ENCODE measurements around the gene SCTR. TPM values are rescaled to one million over a fixed set of nuclear protein-coding genes. Genes with fewer than 3 reads are reported as not detected.

SCTR gene
- total and polyA plus RNA-seq, 2 of the 13 experiments (the other 11 are each of a cell fraction or from before 2014, with no cell fraction given), result not detected

- no peak for TF ChIP-seq ZNF770 (CRISPR knock-in tag; IDR thresholded peaks at IDR 0.05)
- no peak for TF ChIP-seq CCDC6 (CRISPR knock-in tag; IDR thresholded peaks at IDR 0.05)
- no peak for TF ChIP-seq BCL3 (CRISPR knock-in tag; IDR thresholded peaks at IDR 0.05)
- no peak for TF ChIP-seq ZNF282 (IDR thresholded peaks at IDR 0.05; ENCODE audit: partially characterized antibody)
- no peak for TF ChIP-seq KMT2B (CRISPR knock-in tag; IDR thresholded peaks at IDR 0.05)
- no peak for TF ChIP-seq ZNF777 (CRISPR knock-in tag; IDR thresholded peaks at IDR 0.05)
- no peak for TF ChIP-seq NKX3-1 (CRISPR knock-in tag; IDR thresholded peaks at IDR 0.05)
- peak; percentile 56; the same call in 1 of the 2 replicates for TF ChIP-seq MIXL1 (CRISPR knock-in tag; IDR thresholded peaks at IDR 0.05)
- TF ChIP-seq ZNF207 (IDR thresholded peaks at IDR 0.05; ENCODE audit: borderline replicate concordance), result no peak
- TF ChIP-seq KAT8 (CRISPR knock-in tag; IDR thresholded peaks at IDR 0.05), result peak; percentile 47; the same call in 1 of the 2 replicates
- peak; percentile 56; the same call in 1 of the 2 replicates for TF ChIP-seq JUN (CRISPR knock-in tag; IDR thresholded peaks at IDR 0.05)
- TF ChIP-seq FOXK2 (IDR thresholded peaks at IDR 0.05), result no peak
- no peak for TF ChIP-seq NFE2L2 (IDR thresholded peaks at IDR 0.05; ENCODE audit: low read length)
- TF ChIP-seq, protein P1, sequence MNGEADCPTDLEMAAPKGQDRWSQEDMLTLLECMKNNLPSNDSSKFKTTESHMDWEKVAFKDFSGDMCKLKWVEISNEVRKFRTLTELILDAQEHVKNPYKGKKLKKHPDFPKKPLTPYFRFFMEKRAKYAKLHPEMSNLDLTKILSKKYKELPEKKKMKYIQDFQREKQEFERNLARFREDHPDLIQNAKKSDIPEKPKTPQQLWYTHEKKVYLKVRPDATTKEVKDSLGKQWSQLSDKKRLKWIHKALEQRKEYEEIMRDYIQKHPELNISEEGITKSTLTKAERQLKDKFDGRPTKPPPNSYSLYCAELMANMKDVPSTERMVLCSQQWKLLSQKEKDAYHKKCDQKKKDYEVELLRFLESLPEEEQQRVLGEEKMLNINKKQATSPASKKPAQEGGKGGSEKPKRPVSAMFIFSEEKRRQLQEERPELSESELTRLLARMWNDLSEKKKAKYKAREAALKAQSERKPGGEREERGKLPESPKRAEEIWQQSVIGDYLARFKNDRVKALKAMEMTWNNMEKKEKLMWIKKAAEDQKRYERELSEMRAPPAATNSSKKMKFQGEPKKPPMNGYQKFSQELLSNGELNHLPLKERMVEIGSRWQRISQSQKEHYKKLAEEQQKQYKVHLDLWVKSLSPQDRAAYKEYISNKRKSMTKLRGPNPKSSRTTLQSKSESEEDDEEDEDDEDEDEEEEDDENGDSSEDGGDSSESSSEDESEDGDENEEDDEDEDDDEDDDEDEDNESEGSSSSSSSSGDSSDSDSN (CRISPR knock-in tag; IDR thresholded peaks at IDR 0.05), result no peak
- TF ChIP-seq, protein P2, sequence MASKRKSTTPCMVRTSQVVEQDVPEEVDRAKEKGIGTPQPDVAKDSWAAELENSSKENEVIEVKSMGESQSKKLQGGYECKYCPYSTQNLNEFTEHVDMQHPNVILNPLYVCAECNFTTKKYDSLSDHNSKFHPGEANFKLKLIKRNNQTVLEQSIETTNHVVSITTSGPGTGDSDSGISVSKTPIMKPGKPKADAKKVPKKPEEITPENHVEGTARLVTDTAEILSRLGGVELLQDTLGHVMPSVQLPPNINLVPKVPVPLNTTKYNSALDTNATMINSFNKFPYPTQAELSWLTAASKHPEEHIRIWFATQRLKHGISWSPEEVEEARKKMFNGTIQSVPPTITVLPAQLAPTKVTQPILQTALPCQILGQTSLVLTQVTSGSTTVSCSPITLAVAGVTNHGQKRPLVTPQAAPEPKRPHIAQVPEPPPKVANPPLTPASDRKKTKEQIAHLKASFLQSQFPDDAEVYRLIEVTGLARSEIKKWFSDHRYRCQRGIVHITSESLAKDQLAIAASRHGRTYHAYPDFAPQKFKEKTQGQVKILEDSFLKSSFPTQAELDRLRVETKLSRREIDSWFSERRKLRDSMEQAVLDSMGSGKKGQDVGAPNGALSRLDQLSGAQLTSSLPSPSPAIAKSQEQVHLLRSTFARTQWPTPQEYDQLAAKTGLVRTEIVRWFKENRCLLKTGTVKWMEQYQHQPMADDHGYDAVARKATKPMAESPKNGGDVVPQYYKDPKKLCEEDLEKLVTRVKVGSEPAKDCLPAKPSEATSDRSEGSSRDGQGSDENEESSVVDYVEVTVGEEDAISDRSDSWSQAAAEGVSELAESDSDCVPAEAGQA (IDR thresholded peaks at IDR 0.05; ENCODE audit: low read depth), result no peak
- TF ChIP-seq, protein P2 (CRISPR knock-in tag; IDR thresholded peaks at IDR 0.05; ENCODE audit: borderline replicate concordance), result no peak
- TF ChIP-seq, protein P3, sequence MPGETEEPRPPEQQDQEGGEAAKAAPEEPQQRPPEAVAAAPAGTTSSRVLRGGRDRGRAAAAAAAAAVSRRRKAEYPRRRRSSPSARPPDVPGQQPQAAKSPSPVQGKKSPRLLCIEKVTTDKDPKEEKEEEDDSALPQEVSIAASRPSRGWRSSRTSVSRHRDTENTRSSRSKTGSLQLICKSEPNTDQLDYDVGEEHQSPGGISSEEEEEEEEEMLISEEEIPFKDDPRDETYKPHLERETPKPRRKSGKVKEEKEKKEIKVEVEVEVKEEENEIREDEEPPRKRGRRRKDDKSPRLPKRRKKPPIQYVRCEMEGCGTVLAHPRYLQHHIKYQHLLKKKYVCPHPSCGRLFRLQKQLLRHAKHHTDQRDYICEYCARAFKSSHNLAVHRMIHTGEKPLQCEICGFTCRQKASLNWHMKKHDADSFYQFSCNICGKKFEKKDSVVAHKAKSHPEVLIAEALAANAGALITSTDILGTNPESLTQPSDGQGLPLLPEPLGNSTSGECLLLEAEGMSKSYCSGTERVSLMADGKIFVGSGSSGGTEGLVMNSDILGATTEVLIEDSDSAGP (CRISPR knock-in tag; IDR thresholded peaks at IDR 0.05; ENCODE audit: borderline replicate concordance), result no peak
- TF ChIP-seq BRCA1 (CRISPR knock-in tag; IDR thresholded peaks at IDR 0.05), result no peak
These were observed 90.5 kb downstream of the SCTR start (continued) for GRCh38 chr2:119433636-119434327.
